H9 (cell line): ENCODE data around the gene TTC23L. TPM values are rescaled to one million over a fixed set of nuclear protein-coding genes. Genes with fewer than 3 reads are reported as not detected.

ENCODE experiments used
- DNase-seq: peaks from one replicate; pipeline ENCODE4 v3.0.0-alpha.2; 2017
- H2AFZ ChIP-seq: one replicate; pipeline ENCODE4 v1.6.1; 2013; ENCODE audit warnings: mild to moderate bottlenecking, low read length, control low read depth, moderate library complexity
- H2AK5ac ChIP-seq: 2 replicates; pipeline ENCODE4 v1.6.1; 2013; ENCODE audit warnings: low read length, control low read depth, mixed read lengths; ENCODE audit not compliant: insufficient read length
- H2BK120ac ChIP-seq: one replicate; pipeline ENCODE4 v1.6.1; 2013; ENCODE audit warnings: low read depth, mild to moderate bottlenecking, low read length, control low read depth, inconsistent platforms; ENCODE audit not compliant: poor library complexity, severe bottlenecking
- H2BK12ac ChIP-seq: 2 replicates; pipeline ENCODE4 v1.6.1; 2013; ENCODE audit warnings: low read length, control low read depth, mixed read lengths, low read depth; ENCODE audit not compliant: insufficient read length
- H2BK15ac ChIP-seq: 2 replicates; pipeline ENCODE4 v1.6.1; 2013; ENCODE audit warnings: low read depth, low read length, control low read depth
- H2BK20ac ChIP-seq: one replicate; pipeline ENCODE4 v1.6.1; 2013; ENCODE audit warnings: low read depth, mild to moderate bottlenecking, low read length, control low read depth, inconsistent platforms; ENCODE audit not compliant: poor library complexity, severe bottlenecking
- H2BK5ac ChIP-seq: 2 replicates; pipeline ENCODE4 v1.6.1; 2013; ENCODE audit warnings: low read length, control low read depth, mixed read lengths; ENCODE audit not compliant: insufficient read length
- H3K14ac ChIP-seq: 2 replicates; pipeline ENCODE4 v1.6.1; 2013; ENCODE audit warnings: low read length, control low read depth; ENCODE audit not compliant: insufficient read depth
- H3K18ac ChIP-seq: 2 replicates; pipeline ENCODE4 v1.6.1; 2013; ENCODE audit warnings: low read depth, mild to moderate bottlenecking, mixed read lengths, low read length, control low read depth; ENCODE audit not compliant: insufficient read length
- H3K23ac ChIP-seq: 2 replicates; pipeline ENCODE4 v1.6.1; 2013; ENCODE audit warnings: low read length, control low read depth, mixed read lengths, low read depth; ENCODE audit not compliant: insufficient read length
- H3K23me2 ChIP-seq: 2 replicates; pipeline ENCODE4 v1.6.1; 2013; ENCODE audit warnings: low read depth, mild to moderate bottlenecking, mixed read lengths, low read length, control low read depth; ENCODE audit not compliant: insufficient read length, poor library complexity, severe bottlenecking
- H3K27ac ChIP-seq: 2 replicates; pipeline ENCODE4 v1.5.1; 2013; ENCODE audit warnings: low read length, control low read depth, mixed read lengths, low read depth; ENCODE audit not compliant: insufficient read length
- H3K27me3 ChIP-seq: 2 replicates; pipeline ENCODE4 v1.6.1; 2013; ENCODE audit warnings: low read length, control low read depth, inconsistent platforms; ENCODE audit not compliant: insufficient read depth
- H3K4ac ChIP-seq: 2 replicates; pipeline ENCODE4 v1.6.1; 2013; ENCODE audit warnings: low read depth, mild to moderate bottlenecking, control low read depth, inconsistent platforms, low read length, moderate library complexity
- H3K4me1 ChIP-seq: 2 replicates; pipeline ENCODE4 v1.6.1; 2013; ENCODE audit warnings: low read length, control low read depth, inconsistent platforms; ENCODE audit not compliant: insufficient read depth
- H3K4me2 ChIP-seq: 2 replicates; pipeline ENCODE4 v1.6.1; 2013; ENCODE audit warnings: low read length, control low read depth, mixed read lengths; ENCODE audit not compliant: insufficient read length, insufficient read depth
- H3K56ac ChIP-seq: 2 replicates; pipeline ENCODE4 v1.6.1; 2013; ENCODE audit warnings: low read depth, mild to moderate bottlenecking, mixed read lengths, low read length, control low read depth; ENCODE audit not compliant: insufficient read length
- H3K79me1 ChIP-seq: 2 replicates; pipeline ENCODE4 v1.6.1; 2013; ENCODE audit warnings: low read depth, mild to moderate bottlenecking, moderate library complexity, low read length, control low read depth, inconsistent platforms; ENCODE audit not compliant: insufficient read depth, poor library complexity, severe bottlenecking
- H3K79me2 ChIP-seq: 2 replicates; pipeline ENCODE4 v1.6.1; 2013; ENCODE audit warnings: low read length, control low read depth, inconsistent platforms; ENCODE audit not compliant: insufficient read depth
- H3K9ac ChIP-seq: 2 replicates; pipeline ENCODE4 v1.6.1; 2013; ENCODE audit warnings: low read length, control low read depth, mixed read lengths; ENCODE audit not compliant: insufficient read length; ENCODE audit errors: extremely low read depth
- H3K9me3 ChIP-seq: one replicate; pipeline ENCODE4 v1.6.1; 2013; ENCODE audit warnings: low read depth, low read length, inconsistent platforms; ENCODE audit not compliant: control insufficient read depth
- H3T11ph ChIP-seq: one replicate; pipeline ENCODE4 v1.6.1; 2013; ENCODE audit warnings: mild to moderate bottlenecking, low read length, control low read depth, inconsistent platforms
- H4K20me1 ChIP-seq: one replicate; pipeline ENCODE4 v1.6.1; 2013; ENCODE audit not compliant: control insufficient read depth, insufficient read length, insufficient read depth
- H4K5ac ChIP-seq: 2 replicates; pipeline ENCODE4 v1.6.1; 2013; ENCODE audit warnings: low read depth, mild to moderate bottlenecking, mixed read lengths, low read length, control low read depth; ENCODE audit not compliant: insufficient read length
- H4K8ac ChIP-seq: replicated peaks from 2 replicates; pipeline ENCODE4 v1.6.1; 2013; ENCODE audit warnings: low read length, control low read depth, mixed read lengths, low read depth; ENCODE audit not compliant: insufficient read length
- H4K91ac ChIP-seq: 2 replicates; pipeline ENCODE4 v1.6.1; 2013; ENCODE audit warnings: low read depth, mild to moderate bottlenecking, moderate library complexity, mixed read lengths, low read length, control low read depth; ENCODE audit not compliant: insufficient read length
- H3K27ac Mint-ChIP-seq, 3 experiments: 2 replicates in 2 of 3; 3 replicates in 1 of 3; pipeline ENCODE4 v1.8.0; 2020 to 2021; ENCODE audit warnings: mixed read lengths in 3 of 3, mild to moderate bottlenecking in 1 of 3, moderate library complexity in 1 of 3
- H3K27me3 Mint-ChIP-seq: 2 replicates; pipeline ENCODE4 v1.8.0; 2021; ENCODE audit warnings: low read depth, mild to moderate bottlenecking, moderate library complexity, mixed read lengths
- H3K36me3 Mint-ChIP-seq, 3 experiments: 2 replicates in 2 of 3; 3 replicates in 1 of 3; pipeline ENCODE4 v1.8.0; 2020 to 2021; ENCODE audit warnings: low read depth in 3 of 3, mixed read lengths in 3 of 3; ENCODE audit not compliant: insufficient read depth in 1 of 3
- H3K4me1 Mint-ChIP-seq, 2 experiments: 2 replicates each; pipeline ENCODE4 v1.8.0; 2020; ENCODE audit warnings: mixed read lengths in 2 of 2
- H3K4me3 Mint-ChIP-seq, 2 experiments: 2 replicates in 1 of 2; 3 replicates in 1 of 2; pipeline ENCODE4 v1.8.0; 2020 to 2021; ENCODE audit warnings: mild to moderate bottlenecking in 2 of 2, mixed read lengths in 2 of 2, moderate library complexity in 1 of 2
- H3K9me3 Mint-ChIP-seq, 2 experiments: 2 replicates in 1 of 2; 3 replicates in 1 of 2; pipeline ENCODE4 v1.8.0; 2020; ENCODE audit warnings: mild to moderate bottlenecking in 2 of 2, mixed read lengths in 2 of 2, moderate library complexity in 1 of 2
- WGBS: extraction: QIAGEN DNeasy Blood & Tissue Kit; methylation state at CpG from one replicate; pipeline ENCODE4 v1.1.7; 2013; ENCODE audit warnings: missing lambda C conversion rate, low lambda C conversion rate, mixed read lengths; ENCODE audit not compliant: insufficient read length; ENCODE audit errors: extremely low coverage; 5-methylcytosine and 5-hydroxymethylcytosine counted together
- total RNA-seq: library from RNA; stranded (reverse); gene quantifications from 2 replicates; pipeline ENCODE4 v1.2.1, GENCODE V29; 2021
- TF ChIP-seq, protein P1 (sequence below): fragments of 200-600 bp; sonication (generic); conservative IDR thresholded peaks from 3 replicates; pipeline ENCODE4 v1.8.0; 2021; ENCODE audit warnings: antibody characterized with exemption, mild to moderate bottlenecking

Gene TTC23L
- total RNA-seq, 1 experiment from 2014 or later = 0.96 TPM

DNA sequence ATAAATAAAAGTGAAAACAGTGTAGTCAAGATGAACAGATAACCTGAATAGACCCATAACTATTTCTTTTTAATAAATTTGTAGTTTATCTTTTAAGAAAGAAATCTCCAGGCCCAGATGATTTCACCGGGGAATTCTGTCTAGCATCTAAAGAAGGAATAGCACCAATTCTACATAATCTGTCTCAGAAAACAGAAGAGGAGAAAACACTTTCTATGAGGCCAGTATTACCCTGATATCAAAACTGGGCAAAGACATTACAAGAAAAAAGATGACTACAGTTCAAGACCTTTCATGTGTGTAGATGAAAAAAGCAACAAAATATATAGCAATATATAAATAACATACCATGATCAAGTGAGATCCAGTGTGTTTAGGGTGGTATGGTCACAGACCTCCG lies 31.4 kb downstream of the TTC23L start:
- no peak overlapping the region for H3K14ac ChIP-seq
- no peaks in the 10 kb centered on the region for H3K79me1 ChIP-seq
- no peak overlapping the region for H2BK5ac ChIP-seq
- WGBS = no CpG with 5 or more reads among the region's 2 CpGs
- no peak overlapping the region for H2BK20ac ChIP-seq
- no peaks in the 10 kb centered on the region for H3K23me2 ChIP-seq
- H4K20me1 ChIP-seq = no peaks in the 10 kb centered on the region
- no peak for DNase-seq
- no peak overlapping the region for H3K23ac ChIP-seq
- no peak overlapping the region for H2BK15ac ChIP-seq
- H3T11ph ChIP-seq = no peak overlapping the region
- H3K27ac ChIP-seq = no peak overlapping the region
- no peak overlapping the region for H2BK12ac ChIP-seq
- H3K9me3 ChIP-seq = no peaks in the 10 kb centered on the region
- TF ChIP-seq, protein P1, sequence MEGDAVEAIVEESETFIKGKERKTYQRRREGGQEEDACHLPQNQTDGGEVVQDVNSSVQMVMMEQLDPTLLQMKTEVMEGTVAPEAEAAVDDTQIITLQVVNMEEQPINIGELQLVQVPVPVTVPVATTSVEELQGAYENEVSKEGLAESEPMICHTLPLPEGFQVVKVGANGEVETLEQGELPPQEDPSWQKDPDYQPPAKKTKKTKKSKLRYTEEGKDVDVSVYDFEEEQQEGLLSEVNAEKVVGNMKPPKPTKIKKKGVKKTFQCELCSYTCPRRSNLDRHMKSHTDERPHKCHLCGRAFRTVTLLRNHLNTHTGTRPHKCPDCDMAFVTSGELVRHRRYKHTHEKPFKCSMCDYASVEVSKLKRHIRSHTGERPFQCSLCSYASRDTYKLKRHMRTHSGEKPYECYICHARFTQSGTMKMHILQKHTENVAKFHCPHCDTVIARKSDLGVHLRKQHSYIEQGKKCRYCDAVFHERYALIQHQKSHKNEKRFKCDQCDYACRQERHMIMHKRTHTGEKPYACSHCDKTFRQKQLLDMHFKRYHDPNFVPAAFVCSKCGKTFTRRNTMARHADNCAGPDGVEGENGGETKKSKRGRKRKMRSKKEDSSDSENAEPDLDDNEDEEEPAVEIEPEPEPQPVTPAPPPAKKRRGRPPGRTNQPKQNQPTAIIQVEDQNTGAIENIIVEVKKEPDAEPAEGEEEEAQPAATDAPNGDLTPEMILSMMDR = no peak
- H3K18ac ChIP-seq = no peak overlapping the region
- no peaks in the 10 kb centered on the region for H3K27me3 ChIP-seq
- H3K4ac ChIP-seq = no peak overlapping the region
- H2BK120ac ChIP-seq = no peak overlapping the region
- H3K27ac Mint-ChIP-seq = no peak overlapping the region
- H3K4me3 Mint-ChIP-seq = no peak overlapping the region
- H3K9ac ChIP-seq = no peak overlapping the region
- peaks cover 8 to 9% of the 10 kb centered on the region in 2 experiments for H3K4me1 Mint-ChIP-seq
- no peak overlapping the region for H3K4me2 ChIP-seq
- H2AFZ ChIP-seq = no peak overlapping the region
- no peaks in the 10 kb centered on the region for H3K36me3 Mint-ChIP-seq
- no peaks in the 10 kb centered on the region for H3K79me2 ChIP-seq
- H3K27me3 Mint-ChIP-seq = no peaks in the 10 kb centered on the region
- no peak overlapping the region for H2AK5ac ChIP-seq
- H3K9me3 Mint-ChIP-seq = peaks cover 0 to 3% of the 10 kb centered on the region in 2 experiments; a peak in 1 of 5 replicates
- H4K8ac ChIP-seq = no peak overlapping the region
- H3K4me1 ChIP-seq = no peaks in the 10 kb centered on the region; the same call in 1 of the 2 replicates
- no peak overlapping the region for H3K56ac ChIP-seq
- H4K5ac ChIP-seq = no peak overlapping the region
- no peak overlapping the region for H4K91ac ChIP-seq
